Ovary (tissue), 9 donors: Measurements from ENCODE around the gene TAGAP. TPM values are rescaled to one million over a fixed set of nuclear protein-coding genes. Genes with fewer than 3 reads are reported as not detected.

Experiments
- DNase-seq, 5 donors: peaks; one replicate each; pipeline ENCODE4 v3.0.0-alpha.2; 2019 to 2020
- H3K27ac ChIP-seq, 2 donors: fragments of 200-600 bp; one replicate each; pipeline versions ENCODE4 v1.5.1 to v1.8.0; 2019 to 2022
- H3K27me3 ChIP-seq: fragments of 200-600 bp; one replicate; pipeline ENCODE4 v1.8.0; 2022
- H3K36me3 ChIP-seq: fragments of 200-600 bp; sonication (generic); one replicate; pipeline ENCODE4 v1.5.1; 2019
- H3K4me1 ChIP-seq: one replicate; pipeline ENCODE4 v1.8.1; 2013; ENCODE audit warnings: mild to moderate bottlenecking, moderate library complexity; ENCODE audit not compliant: insufficient read depth
- H3K4me3 ChIP-seq: fragments of 200-600 bp; sonication (generic); one replicate; pipeline ENCODE4 v1.5.1; 2017
- H3K9me3 ChIP-seq, 2 donors: fragments of 200-600 bp in 1 of 2; sonication (generic) in 1 of 2; one replicate each; pipeline versions ENCODE4 v1.5.1 to v1.8.1; 2013 to 2019; ENCODE audit warnings: mild to moderate bottlenecking in 1 of 2, moderate library complexity in 1 of 2
- EP300 ChIP-seq: sonication (generic); formaldehyde crosslinking; IDR thresholded peaks from one replicate; pipeline ENCODE4 v1.6.1; 2017; ENCODE audit warnings: antibody characterized with exemption
- POLR2A ChIP-seq: fragments of 450-650 bp; IDR thresholded peaks from one replicate; pipeline ENCODE4 v1.6.1; 2017; ENCODE audit warnings: antibody characterized with exemption, mild to moderate bottlenecking, moderate library complexity
- WGBS, 3 donors: extraction: QIAGEN DNeasy Blood & Tissue Kit in 1 of 3; methylation state at CpG; one replicate each; pipeline versions ENCODE4 v1.1.5 to v1.1.7; 2013 to 2017; 5-methylcytosine and 5-hydroxymethylcytosine counted together
- intact Hi-C, 4 donors: fragments of 100-400 bp; cut with DNase I; formaldehyde crosslinking; loops; one replicate each; pipeline versions ENCODE4 v1.11.0 to v1.15.1; 2022 to 2023
- polyA plus RNA-seq, 2 donors: library from polyadenylated mRNA; stranded (reverse); fragments of 200-250 nt in 1 of 2; fragments of 350-450 nt in 1 of 2; fragmentation: Illumina TruSeq in 1 of 2; extraction: RNeasy Lipid Tissue Mini Kit (QIAGEN cat#74804) in 1 of 2; gene quantifications; one replicate each; pipeline ENCODE4 v1.2.3, GENCODE V29; 2013 to 2014
- total RNA-seq, 7 donors: library from RNA; depleted of rRNA in 2 of 7; stranded (reverse); fragments of >200 nt in 2 of 7; fragmentation: NEBNext Ultra II Directional in 3 of 7; extraction: Animal tissue kit (Norgen Biotek cat#: 25700) in 3 of 7; gene quantifications; one replicate each; pipeline versions ENCODE4 v1.1.0 to v1.2.4, GENCODE V29; 2016 to 2023
- TF ChIP-seq, protein P1 (sequence below), 3 donors: fragments of 450-650 bp in 2 of 3; fragments of 200-600 bp in 1 of 3; IDR thresholded peaks; one replicate each; pipeline versions ENCODE4 v1.5.1 to v1.8.0; 2016 to 2022; ENCODE audit warnings: antibody characterized with exemption in 3 of 3, mild to moderate bottlenecking in 1 of 3
- donor health status: DM: no; HTN: no; CAD: no; lungs with moderate emphysema.
- donor health status: DM: no; HTN: no; CAD: no.
- donor health status: Bipolar disorder and iron deficiency.
- donor health status: DM: yes; HTN: yes; CAD: no.
- donor health status: DM: no; HTN: no; CAD: no.
- donor health status: DM: yes; HTN: yes; CAD: no.

Gene TAGAP
- total and polyA plus RNA-seq, 9 donors: 0.58 to 5.1 (median 1.4) TPM

DNA sequence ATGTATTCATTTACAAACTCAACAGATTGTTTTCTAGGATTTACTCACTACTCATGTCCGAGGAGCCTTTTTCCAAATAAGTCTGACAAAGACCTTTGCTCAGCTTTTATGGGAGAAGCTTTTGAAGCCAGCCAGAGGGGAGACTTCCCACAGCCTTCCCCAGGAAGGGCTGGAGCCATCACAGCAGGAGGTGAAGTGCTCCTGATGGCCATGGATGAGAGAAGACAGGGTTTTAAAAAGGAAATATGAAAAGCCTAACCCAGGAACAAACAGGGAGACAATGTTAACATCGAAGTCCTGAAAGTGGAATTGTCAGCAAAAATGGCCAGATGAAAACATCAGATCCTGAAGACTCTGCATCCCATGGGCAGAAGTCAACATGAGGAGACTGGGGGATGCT lies 11.6 kb upstream of the TAGAP start:
- intact Hi-C loops: loop anchor here in 1 of 4 donors (2.0 kb wide), 1 partner anchor 34 kb away; no protein-coding TSS in a partner anchor
- Histone ChIP-seq H3K9me3 (no peaks in the 10 kb centered on the region), H3K27me3 (no peaks in the 10 kb centered on the region), H3K36me3 (no peaks in the 10 kb centered on the region), H3K4me3 (no peak overlapping the region), H3K4me1 (no peaks in the 10 kb centered on the region), H3K27ac (no peak overlapping the region)
- 27 to 45% (median 29%) methylated on average over 2 of the region's 2 CpGs for WGBS, 3 donors
- no peak for DNase-seq
- TF ChIP-seq EP300: no peak
- no peak for TF ChIP-seq POLR2A
- TF ChIP-seq, protein P1, sequence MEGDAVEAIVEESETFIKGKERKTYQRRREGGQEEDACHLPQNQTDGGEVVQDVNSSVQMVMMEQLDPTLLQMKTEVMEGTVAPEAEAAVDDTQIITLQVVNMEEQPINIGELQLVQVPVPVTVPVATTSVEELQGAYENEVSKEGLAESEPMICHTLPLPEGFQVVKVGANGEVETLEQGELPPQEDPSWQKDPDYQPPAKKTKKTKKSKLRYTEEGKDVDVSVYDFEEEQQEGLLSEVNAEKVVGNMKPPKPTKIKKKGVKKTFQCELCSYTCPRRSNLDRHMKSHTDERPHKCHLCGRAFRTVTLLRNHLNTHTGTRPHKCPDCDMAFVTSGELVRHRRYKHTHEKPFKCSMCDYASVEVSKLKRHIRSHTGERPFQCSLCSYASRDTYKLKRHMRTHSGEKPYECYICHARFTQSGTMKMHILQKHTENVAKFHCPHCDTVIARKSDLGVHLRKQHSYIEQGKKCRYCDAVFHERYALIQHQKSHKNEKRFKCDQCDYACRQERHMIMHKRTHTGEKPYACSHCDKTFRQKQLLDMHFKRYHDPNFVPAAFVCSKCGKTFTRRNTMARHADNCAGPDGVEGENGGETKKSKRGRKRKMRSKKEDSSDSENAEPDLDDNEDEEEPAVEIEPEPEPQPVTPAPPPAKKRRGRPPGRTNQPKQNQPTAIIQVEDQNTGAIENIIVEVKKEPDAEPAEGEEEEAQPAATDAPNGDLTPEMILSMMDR (IDR thresholded peaks at IDR 0.05): no peak

DNA sequence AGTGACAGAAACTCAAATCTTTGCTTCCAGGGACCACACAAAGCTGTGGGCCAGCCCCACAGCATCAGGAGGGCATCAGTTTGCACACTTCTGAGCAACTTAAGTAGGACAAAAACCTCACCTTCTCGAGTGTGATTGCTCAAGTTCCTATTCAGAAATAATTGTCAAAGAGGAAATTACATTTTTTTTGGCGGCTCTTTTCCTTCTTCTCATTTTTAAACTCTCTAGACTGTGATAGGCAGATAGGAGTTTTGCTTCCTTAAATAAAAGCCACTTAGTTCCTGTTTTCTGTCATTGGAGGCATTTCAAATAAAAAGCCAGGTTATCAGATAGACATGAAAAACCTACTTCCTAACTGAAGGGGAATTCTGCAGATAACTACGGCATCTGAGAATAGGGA lies 11.2 kb upstream of the TAGAP start:
- H3K9me3 ChIP-seq: no peaks in the 10 kb centered on the region
- no peaks in the 10 kb centered on the region for H3K36me3 ChIP-seq
- no peak overlapping the region for H3K4me3 ChIP-seq
- H3K27me3 ChIP-seq: no peaks in the 10 kb centered on the region
- intact Hi-C loops: loop anchor here in 1 of 4 donors (2.0 kb wide), 1 partner anchor 33 kb away; no protein-coding TSS in a partner anchor
- TF ChIP-seq POLR2A: no peak
- no peak for TF ChIP-seq EP300
- TF ChIP-seq, protein P1 (IDR thresholded peaks at IDR 0.05): no peak
- H3K4me1 ChIP-seq: no peaks in the 10 kb centered on the region
- no peak overlapping the region for H3K27ac ChIP-seq
- DNase-seq: no peak
- 51 to 61% (median 57%) methylated on average over 3 of the region's 3 CpGs for WGBS, 3 donors

DNA sequence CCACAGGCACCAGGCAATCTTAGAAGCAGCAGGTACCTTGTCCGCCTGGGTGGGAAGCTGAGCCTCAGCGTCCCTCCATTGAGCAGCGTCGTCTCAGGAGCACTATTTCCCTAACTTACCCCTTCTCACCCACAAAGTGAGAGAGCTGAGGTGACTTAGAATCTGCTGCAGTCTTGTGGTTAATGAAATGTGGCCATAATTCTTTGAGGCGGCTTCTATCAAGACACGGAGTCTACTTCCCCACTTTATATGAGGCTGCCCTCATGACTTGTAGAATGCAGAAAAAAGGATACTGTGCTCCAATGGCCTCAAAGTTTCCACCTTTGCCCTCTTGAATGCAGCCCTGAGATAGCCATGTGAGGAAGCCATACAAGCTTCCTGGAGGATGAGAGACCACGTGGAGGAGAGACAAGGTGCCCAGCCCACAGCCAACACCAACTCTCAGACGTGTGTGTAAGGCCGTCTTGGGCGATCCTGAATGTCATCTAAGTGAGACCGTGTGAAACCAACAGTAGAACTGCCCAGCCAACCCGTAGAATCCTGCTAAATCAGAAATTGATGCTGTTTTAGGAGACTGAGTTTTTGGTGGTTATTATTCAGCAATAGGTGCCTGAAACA lies 9.1 kb upstream of the TAGAP start:
- DNase-seq: no peak
- H3K36me3 ChIP-seq: no peaks in the 10 kb centered on the region

DNA sequence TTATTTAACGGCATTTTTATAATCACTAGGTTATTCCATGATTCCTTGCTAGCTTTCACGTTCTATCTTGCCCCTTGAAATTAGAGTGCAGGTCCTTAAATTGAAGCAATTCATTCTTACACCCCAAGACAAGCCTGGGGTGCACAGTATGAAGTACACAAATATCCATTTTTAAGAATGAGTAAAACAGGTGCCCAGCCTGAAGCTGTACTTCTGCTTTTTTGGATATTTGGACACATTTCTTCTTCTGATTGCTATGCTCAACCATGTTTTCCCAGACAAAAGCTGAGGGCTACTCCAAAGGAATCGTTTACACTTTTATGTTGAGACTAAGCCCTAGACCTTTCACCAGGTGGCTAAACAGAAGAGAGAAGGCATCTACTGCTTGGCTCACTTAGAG lies 7.9 kb upstream of the TAGAP start:
- H3K4me1 ChIP-seq: no peaks in the 10 kb centered on the region
- no peak for TF ChIP-seq POLR2A
- TF ChIP-seq, protein P1 (IDR thresholded peaks at IDR 0.05): no peak
- TF ChIP-seq EP300: no peak
- WGBS, 3 donors: 47 to 73% (median 49%) methylated on average over 3 of the region's 3 CpGs
- no peaks in the 10 kb centered on the region for H3K9me3 ChIP-seq
- no peaks in the 10 kb centered on the region for H3K36me3 ChIP-seq
- no peak overlapping the region for H3K27ac ChIP-seq
- no peak for DNase-seq
- intact Hi-C loops: no loop called here
- no peak overlapping the region for H3K4me3 ChIP-seq
- H3K27me3 ChIP-seq: no peaks in the 10 kb centered on the region

More for the DNA sequence above, 9.1 kb upstream of the TAGAP start:
- H3K4me1 ChIP-seq: no peaks in the 10 kb centered on the region
- intact Hi-C loops: no loop called here
- TF ChIP-seq EP300 (no peak), POLR2A (no peak)
- TF ChIP-seq, protein P1 (IDR thresholded peaks at IDR 0.05): no peak
- WGBS, 3 donors: 90 to 93% (median 91%) methylated on average over 12 of the region's 12 CpGs
- H3K9me3 ChIP-seq: no peaks in the 10 kb centered on the region
- no peak overlapping the region for H3K27ac ChIP-seq
- H3K4me3 ChIP-seq: no peak overlapping the region
- H3K27me3 ChIP-seq: no peaks in the 10 kb centered on the region
